Measurements from ENCODE around the gene CHCHD10. TPM values are rescaled to one million over a fixed set of nuclear protein-coding genes. Genes with fewer than 3 reads are reported as not detected.

The CHCHD10 gene
- total and polyA plus RNA-seq, 2 of the 4 experiments (the other 2 are of a cell fraction), result 2.2 to 11.2 TPM

DNA sequence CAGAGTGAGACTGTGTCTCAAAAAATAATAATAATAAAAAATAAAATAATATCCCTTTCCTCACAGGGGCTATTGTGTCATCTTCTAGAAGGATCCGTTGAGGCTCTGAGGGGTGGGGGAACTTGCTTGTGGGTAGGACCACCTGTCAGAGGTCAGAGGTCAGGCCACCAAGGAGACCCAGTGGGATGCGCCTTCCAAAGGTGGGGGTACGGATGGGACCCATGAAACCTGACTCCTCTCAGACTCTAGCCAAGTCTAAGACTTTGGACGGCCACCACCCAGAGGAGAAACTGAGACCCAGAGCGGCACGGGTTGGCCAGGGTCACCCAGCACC is 4.5 kb upstream of the CHCHD10 start:
- peak overlapping the region; percentile 23 for H3K27ac ChIP-seq (ENCODE audit: insufficient read depth, low read length)
- POLR2A ChIA-PET (ENCODE audit: unreplicated experiment), result no interaction called here
- CTCF ChIA-PET, result no interaction called here

More for the DNA sequence above, 4.5 kb upstream of the CHCHD10 start:
- no peak overlapping the region for H2BK5ac ChIP-seq (ENCODE audit: low read depth, low read length, poor library complexity, severe bottlenecking)
- peak overlapping the region; percentile 99 for H3K4ac ChIP-seq (ENCODE audit: low read depth, low read length)
- peaks cover 25% of the 10 kb centered on the region; the same call in 1 of the 2 replicates for H3K4me1 ChIP-seq (ENCODE audit: control insufficient read depth, insufficient read depth, low read length)
- TF ChIP-seq SMC3 (IDR thresholded peaks at IDR 0.05; ENCODE audit: low read depth, low read length) (no peak), MAZ (IDR thresholded peaks at IDR 0.05; ENCODE audit: borderline replicate concordance, low read depth, low read length) (no peak), RCOR1 (IDR thresholded peaks at IDR 0.05; ENCODE audit: insufficient replicate concordance, low read length) (no peak), CHD1 (IDR thresholded peaks at IDR 0.05; ENCODE audit: low read depth, low read length) (no peak), NFE2L2 (IDR thresholded peaks at IDR 0.05; ENCODE audit: low read depth, low read length) (no peak)
- TF ChIP-seq, protein P1, sequence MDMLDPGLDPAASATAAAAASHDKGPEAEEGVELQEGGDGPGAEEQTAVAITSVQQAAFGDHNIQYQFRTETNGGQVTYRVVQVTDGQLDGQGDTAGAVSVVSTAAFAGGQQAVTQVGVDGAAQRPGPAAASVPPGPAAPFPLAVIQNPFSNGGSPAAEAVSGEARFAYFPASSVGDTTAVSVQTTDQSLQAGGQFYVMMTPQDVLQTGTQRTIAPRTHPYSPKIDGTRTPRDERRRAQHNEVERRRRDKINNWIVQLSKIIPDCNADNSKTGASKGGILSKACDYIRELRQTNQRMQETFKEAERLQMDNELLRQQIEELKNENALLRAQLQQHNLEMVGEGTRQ (IDR thresholded peaks at IDR 0.05; ENCODE audit: low read depth, low read length), result no peak
- BruUV-seq (replicated peaks), result no TSS peak
- WGBS, 2 experiments (ENCODE audit: extremely low coverage in 2 of 2, insufficient read length in 1 of 2), result no CpG with 5 or more reads among the region's 6 CpGs
- peak overlapping the region; percentile 89 for H4K5ac ChIP-seq (ENCODE audit: low read depth, low read length)
- H2AFZ ChIP-seq (replicated peaks; ENCODE audit: low read length, poor library complexity), result peak overlapping the region; percentile 97
- peak overlapping the region; percentile 61; the same call in 1 of the 3 replicates for H2BK15ac ChIP-seq (ENCODE audit: low read depth, low read length)
- no peaks in the 10 kb centered on the region for H3K27me3 ChIP-seq (ENCODE audit: control insufficient read depth, insufficient read depth, low read length)
- peaks cover 0 to 7% of the 10 kb centered on the region in 2 experiments; a peak in 1 of 4 replicates for H3K79me1 ChIP-seq (ENCODE audit: low read depth in 1 of 2, low read length in 2 of 2)
- H4K91ac ChIP-seq (ENCODE audit: insufficient read depth, low read depth, low read length), result peak overlapping the region; percentile 93
- peak overlapping the region; percentile 97 for H3K14ac ChIP-seq (replicated peaks; ENCODE audit: low read depth, low read length)
- no peaks in the 10 kb centered on the region for H3K9me3 ChIP-seq (ENCODE audit: control insufficient read depth, insufficient read depth, low read length)
- peak overlapping the region; percentile 97 for H4K8ac ChIP-seq (ENCODE audit: low read depth in 2 of 2, low read length in 2 of 2)
- dilution Hi-C loops (cut with HindIII; ENCODE audit: low sequenced_read_pairs, unreplicated experiment), result no loop called here
- 0 out of 2 replicates have a peak overlapping the region, but pooled peaks have one; percentile 38 for H3K56ac ChIP-seq (ENCODE audit: extremely low read depth, insufficient read depth, low read length)
- H3K18ac ChIP-seq (ENCODE audit: low read depth, low read length), result peak overlapping the region; percentile 78; the same call in 1 of the 2 replicates
- no peak for DNase-seq
- peak overlapping the region; percentile 44 for H2BK120ac ChIP-seq (ENCODE audit: low read depth, low read length)
- H2AK9ac ChIP-seq (replicated peaks; ENCODE audit: low read depth, low read length, poor library complexity), result peak overlapping the region; percentile 80
- peak overlapping the region; percentile 13; the same call in 1 of the 2 replicates for H2BK20ac ChIP-seq (ENCODE audit: low read depth, low read length)
- 0 out of 2 replicates have a peak overlapping the region, but pooled peaks have one; percentile 29 for H3K23ac ChIP-seq (ENCODE audit: low read depth, low read length)
- no peaks in the 10 kb centered on the region for H3K36me3 ChIP-seq (ENCODE audit: control insufficient read depth, insufficient read depth, low read length)
- H3K9ac ChIP-seq (ENCODE audit: low read depth, low read length), result peak overlapping the region; percentile 68
- peak overlapping the region; percentile 99; the same call in 1 of the 2 replicates for H2AK5ac ChIP-seq (ENCODE audit: low read depth, low read length)
- intact Hi-C loops (cut with micrococcal nuclease), result loop anchor here (5.0 to 10.0 kb wide), 2 partner anchors 75 to 183 kb away; no protein-coding TSS in a partner anchor
- H3K4me3 ChIP-seq (ENCODE audit: insufficient read depth, low read depth, low read length), result peak overlapping the region; percentile 27
- H3K4me2 ChIP-seq (ENCODE audit: low read depth, low read length), result peak overlapping the region; percentile 77
- in situ Hi-C loops (cut with MboI; ENCODE audit: low sequenced_read_pairs), result no loop called here
- no peak for ATAC-seq (ENCODE audit: low read depth)
- H4K20me1 ChIP-seq (ENCODE audit: insufficient read depth, low read length), result no peaks in the 10 kb centered on the region
- peaks cover 12% of the 10 kb centered on the region for H3K9me1 ChIP-seq (ENCODE audit: insufficient read depth, low read length)

Measured in IMR-90 (cell line).